Stimulated activated CD4-positive, alpha-beta T cell treated with anti-CD3 and anti-CD28 coated beads, Interleukin-1b, Interleukin-23, amount 100 ng/mL, for 1 hour (primary cell): ENCODE data around the gene HTR1B.

ENCODE experiments used
- DNase-seq, 2 donors: peaks; one replicate each; pipeline ENCODE4 v3.0.0-alpha.2; 2020; ENCODE audit warnings: low read depth in 2 of 2

Gene HTR1B

GRCh38 chr6:77463308-77463860 lies at the start of gene HTR1B:
HTR1B (minus strand) TSS chr6:77463491; CDS start chr6:77463403, 88 bp downstream.
- no peak for DNase-seq

- DNase-seq = no peak
Measured at GRCh38 chr6:77512554-77512953, 49.3 kb upstream of the HTR1B start.

GRCh38 chr6:77511860-77512259 lies 48.6 kb upstream of the HTR1B start:
- no peak for DNase-seq

- DNase-seq = no peak
Measured at GRCh38 chr6:77502981-77503380, 39.7 kb upstream of the HTR1B start.

- no peak for DNase-seq
Measured at GRCh38 chr6:77492530-77492929, 29.2 kb upstream of the HTR1B start.

GRCh38 chr6:77487808-77488425 lies 24.6 kb upstream of the HTR1B start:
- DNase-seq = no peak

GRCh38 chr6:77482981-77483380 lies 19.7 kb upstream of the HTR1B start:
- no peak for DNase-seq

GRCh38 chr6:77474973-77475372 lies 11.7 kb upstream of the HTR1B start:
- no peak for DNase-seq

- no peak for DNase-seq
Measured at GRCh38 chr6:77474286-77474956, 11.1 kb upstream of the HTR1B start.

GRCh38 chr6:77470983-77471382 lies 7.7 kb upstream of the HTR1B start:
- no peak for DNase-seq

GRCh38 chr6:77468939-77469338 lies 5.6 kb upstream of the HTR1B start:
- DNase-seq = no peak

GRCh38 chr6:77466451-77467437 lies 3.5 kb upstream of the HTR1B start:
- DNase-seq = no peak

GRCh38 chr6:77466055-77466450 lies 2.8 kb upstream of the HTR1B start:
- DNase-seq = no peak

- no peak for DNase-seq
Measured at GRCh38 chr6:77464495-77464867, 1.2 kb upstream of the HTR1B start.

- DNase-seq = no peak
Measured at GRCh38 chr6:77463861-77464494, 687 bp upstream of the HTR1B start.

GRCh38 chr6:77462359-77463307 lies 658 bp downstream of the HTR1B start:
- DNase-seq = no peak

GRCh38 chr6:77461796-77462195 lies 1.5 kb downstream of the HTR1B start:
- DNase-seq = no peak

GRCh38 chr6:77458421-77458820 lies 4.9 kb downstream of the HTR1B start:
- DNase-seq = no peak

- no peak for DNase-seq
Measured at GRCh38 chr6:77457720-77458349, 5.5 kb downstream of the HTR1B start.
